Activated T-cell treated with anti-CD3 and anti-CD28 coated beads for 4 hours (primary cell): Measurements from ENCODE around the gene HOXD3.

Experiments
- DNase-seq: peaks from one replicate; pipeline ENCODE4 v3.0.0-alpha.2; 2020

The HOXD3 gene

GRCh38 chr2:176156807-176157498 is at the start of gene HOXD3:
Gene HOXD3, plus strand, starts transcription at chr2:176157307. Its CDS starts 11,808 bp downstream, at chr2:176169115.
- no peak for DNase-seq

GRCh38 chr2:176107731-176108181 is 49.4 kb upstream of the HOXD3 start:
- no peak for DNase-seq

DNA sequence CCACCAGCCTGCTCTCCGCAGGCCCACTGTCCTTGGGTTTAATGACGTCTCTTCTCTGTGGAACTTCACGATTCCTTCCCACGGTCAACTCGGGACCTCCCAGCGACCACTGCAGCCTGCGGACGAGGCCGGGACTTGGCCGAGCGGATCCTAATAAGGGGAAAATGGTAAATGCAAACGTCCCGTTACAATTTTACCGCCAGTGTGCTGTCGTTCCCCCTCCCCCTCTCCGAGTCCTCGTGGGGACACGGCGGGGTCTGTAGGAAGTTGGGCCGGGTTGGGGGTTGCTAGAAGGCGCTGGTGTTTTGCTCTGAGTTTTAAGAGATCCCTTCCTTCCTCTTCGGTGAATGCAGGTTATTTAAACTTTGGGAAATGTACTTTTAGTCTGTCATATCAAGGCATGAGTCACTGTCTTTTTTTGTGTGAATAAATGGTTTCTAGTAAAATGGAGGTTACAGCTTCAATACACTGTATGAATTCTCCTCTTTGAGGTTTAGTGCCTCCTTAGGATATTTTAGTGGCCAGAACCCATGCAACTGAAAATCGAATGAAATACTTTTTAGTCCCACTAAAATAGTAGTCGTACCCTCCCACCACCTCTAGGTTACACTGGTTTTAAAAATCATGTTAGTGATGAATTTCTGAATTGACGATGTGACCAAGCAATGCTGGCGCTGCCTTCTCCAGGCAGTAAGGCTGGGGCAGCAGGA is 47.8 kb upstream of the HOXD3 start:
- no peak for DNase-seq

- DNase-seq = no peak
These were observed 47.2 kb upstream of the HOXD3 start for GRCh38 chr2:176109946-176110345.

GRCh38 chr2:176110415-176111308 is 46.4 kb upstream of the HOXD3 start:
- DNase-seq = no peak

DNA sequence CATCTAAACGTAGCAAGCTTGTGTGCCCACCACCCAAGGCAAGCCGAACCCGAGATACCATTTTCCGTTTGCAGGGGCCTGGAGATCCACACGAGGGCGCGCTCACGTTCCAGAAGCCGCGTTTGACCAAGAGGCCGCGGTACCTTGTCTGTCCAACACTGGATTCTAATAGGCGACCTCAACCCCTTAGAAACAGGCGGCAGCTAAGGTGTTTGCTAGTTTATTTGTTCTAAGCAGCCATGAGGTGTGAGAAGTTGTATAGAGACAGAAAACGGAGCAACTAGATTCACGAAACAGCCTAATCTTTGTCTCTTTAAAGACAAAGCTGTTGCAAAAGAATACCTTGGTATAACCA is 45.8 kb upstream of the HOXD3 start:
- no peak for DNase-seq

DNA sequence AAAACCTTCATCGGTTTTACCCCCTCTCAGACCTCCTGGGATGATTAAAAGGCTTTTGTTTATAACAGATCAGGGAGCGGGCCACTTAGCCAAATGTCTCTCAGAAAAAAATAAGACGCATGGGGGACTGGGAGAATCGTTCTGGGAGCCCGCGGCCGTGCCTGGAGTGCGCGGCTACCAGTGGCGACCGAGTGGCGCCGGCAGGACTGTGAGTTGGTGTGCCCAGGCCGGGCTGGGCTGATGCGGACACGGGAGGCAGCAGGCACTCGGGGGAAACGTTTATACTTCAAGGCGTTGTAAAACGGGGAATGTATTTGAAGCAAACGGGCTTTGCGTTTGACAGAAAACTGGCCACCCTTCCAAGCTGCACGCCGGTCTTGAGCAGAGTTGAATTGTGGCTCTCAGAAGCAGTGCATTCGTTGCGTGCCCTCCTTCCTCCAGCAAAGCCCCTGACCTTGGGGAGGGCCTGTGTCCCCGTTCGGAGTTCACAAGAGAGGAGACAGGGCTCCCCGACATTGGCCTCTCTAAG is 45.2 kb upstream of the HOXD3 start:
- DNase-seq = no peak

DNA sequence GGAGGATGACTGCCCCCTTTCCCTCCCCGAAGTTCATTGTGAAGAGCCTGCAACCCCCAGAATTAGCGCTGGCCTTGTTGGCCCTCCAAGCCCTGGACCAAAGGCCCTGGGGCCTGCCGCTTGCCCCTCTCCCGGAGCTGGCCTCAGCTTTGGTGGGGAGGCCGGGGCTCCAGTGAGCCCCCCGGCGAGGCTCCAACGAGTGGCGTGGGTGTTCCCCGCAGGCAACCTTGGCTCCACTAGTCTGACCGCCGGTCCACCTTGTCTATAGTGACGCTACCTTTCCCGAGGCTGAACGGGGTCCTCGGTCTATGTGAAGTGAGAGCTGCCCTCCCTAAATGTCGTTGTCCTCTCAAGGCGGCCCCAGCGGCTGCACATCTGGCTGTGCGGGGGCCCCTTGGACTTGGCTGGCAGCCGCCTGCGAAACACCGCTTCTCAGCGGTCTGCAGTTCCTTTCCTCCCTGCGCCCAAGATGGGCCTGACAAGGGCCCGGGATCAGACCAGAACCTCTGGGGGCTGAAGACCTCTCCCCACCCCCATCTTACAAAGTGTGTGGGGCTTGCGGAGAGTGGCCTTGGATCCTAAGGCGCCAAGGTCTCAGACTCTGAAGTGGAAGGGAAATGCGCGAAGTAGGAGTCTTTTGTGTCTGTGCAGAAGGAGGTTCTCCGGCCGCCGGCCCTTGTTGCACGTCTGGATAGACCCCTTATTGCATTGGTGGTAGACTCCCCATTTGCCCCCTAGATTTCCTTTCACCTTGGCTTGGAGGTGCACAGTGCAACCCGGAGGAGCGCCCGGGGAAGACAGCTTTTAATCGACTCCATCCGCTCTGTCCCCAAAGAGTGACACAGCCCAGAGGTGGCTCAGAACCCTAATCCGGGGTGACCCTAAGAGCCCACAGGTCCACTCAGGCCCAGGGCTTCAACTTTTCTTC is 44.5 kb upstream of the HOXD3 start:
- DNase-seq = no peak

DNA sequence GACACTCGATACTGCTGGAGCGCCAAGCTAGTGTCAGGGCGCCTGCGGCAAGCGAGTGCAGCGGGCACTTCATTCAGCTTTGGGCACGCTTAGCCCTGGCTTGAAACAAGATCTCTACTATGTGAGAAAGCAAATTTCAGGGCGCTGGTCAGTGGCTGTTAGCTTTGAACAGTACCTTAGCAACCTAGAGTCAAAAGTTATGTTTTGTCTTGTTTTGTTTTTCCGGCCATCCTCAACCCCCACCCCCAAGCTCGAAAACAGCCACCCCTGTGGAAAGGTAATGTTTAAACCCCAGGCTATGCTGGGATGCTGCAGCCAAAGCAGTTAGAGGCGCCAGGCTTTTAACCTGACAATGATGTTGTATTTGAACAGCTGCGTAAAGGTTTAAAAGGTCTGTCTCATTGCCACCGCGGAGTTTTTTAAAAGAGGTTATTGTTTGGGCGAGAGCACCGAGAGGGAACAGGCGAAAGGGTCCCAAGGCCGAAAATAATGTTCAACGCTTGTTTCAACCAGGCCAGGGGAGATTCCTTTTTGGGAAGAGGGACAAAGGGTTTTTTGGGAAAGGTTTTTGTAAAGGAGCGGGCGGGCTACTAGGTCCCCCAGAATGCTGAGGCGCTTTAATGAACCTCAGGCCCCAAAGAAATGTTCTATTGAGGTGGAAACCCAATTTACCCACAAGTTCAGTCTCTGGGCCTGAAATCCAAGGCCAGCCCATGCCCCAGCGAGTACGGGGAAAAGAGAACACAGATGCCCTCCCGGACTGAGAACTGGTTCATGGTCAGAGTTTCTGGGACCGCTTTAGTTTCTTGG is 42.8 kb upstream of the HOXD3 start:
- DNase-seq = no peak

DNA sequence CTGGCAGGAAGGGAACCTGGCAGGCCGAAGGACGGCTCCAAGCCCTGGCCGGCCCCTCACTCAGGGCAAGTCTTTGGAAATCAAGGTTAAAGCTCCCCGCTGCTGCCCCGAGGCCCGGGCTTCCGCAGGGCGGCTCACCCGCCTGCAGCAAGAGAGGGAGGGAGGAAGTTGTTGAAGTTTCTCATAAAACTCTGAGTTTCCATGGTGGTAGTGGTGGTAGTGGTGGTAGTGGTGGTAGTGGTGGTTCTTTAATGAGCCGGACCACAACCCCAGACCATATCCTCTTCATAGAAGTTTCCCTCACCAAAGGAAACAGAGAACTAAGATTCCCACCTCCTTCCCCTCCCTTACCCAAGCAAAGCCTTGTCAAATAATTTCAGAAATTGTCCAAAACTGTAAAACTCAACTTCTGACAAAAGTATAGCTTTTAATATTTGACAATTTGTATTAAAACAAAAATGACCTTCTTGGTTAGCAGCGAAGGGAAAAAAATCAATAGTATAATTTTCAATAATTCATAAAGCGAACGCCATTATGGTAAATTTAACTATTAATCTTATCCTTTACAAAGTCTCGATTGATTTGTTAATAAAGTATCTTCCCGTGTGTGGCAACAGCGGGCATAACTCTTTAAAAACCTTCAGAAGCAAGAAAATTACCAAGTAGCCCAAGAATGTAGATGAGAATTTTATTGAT is 42.0 kb upstream of the HOXD3 start:
- no peak for DNase-seq

DNA sequence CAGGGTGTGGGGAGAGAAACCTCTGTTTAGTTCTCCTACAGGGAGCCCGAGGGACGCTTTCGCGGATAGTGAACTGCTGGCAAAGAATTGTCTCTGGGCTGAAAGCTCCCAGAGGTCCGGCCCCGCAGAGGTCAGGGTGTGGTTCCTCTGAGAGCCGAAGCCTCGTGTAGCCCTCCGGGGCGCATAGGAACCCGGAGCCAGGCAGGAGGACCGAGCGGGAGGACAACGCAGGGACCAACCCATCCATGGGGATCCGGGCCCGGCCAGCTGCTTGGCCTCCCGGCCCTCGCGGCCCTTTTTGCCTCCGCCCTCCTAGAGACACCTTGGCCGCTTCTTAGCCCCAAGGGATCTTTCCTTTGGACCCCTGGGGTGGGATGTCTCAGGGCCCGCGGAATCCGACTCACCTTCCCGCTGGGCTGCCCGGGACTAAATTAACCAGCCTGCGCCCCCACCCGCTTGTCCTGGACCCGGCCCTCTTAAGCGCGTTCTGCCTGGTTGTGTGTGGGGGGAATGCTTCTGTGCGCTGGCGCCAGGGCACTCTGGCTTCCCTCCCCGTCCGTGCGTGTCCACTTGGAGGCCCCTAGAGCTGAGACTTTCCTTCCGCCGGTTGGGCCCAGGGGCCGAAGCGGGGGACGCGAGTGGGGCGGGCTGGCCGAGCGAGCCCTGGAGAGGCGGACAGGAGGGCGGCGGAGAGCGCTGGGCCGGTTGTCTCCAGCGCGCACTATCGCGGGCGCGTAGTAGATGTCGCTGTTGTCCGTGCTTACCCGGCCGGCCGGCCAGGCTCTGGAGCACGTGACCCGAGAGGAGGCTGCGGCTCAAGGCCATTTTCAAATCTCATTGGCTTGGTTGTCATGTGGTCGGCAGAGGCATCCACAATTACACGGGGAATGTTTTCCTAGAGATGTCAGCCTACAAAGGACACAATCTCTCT is 41.0 kb upstream of the HOXD3 start, which contains the start of gene HOXD10:
Gene HOXD10 (plus strand): TSS at position 896 of the 931 bp plus-strand sequence. CDS start 56 bp downstream, outside the sequence.
- no peak for DNase-seq

DNA sequence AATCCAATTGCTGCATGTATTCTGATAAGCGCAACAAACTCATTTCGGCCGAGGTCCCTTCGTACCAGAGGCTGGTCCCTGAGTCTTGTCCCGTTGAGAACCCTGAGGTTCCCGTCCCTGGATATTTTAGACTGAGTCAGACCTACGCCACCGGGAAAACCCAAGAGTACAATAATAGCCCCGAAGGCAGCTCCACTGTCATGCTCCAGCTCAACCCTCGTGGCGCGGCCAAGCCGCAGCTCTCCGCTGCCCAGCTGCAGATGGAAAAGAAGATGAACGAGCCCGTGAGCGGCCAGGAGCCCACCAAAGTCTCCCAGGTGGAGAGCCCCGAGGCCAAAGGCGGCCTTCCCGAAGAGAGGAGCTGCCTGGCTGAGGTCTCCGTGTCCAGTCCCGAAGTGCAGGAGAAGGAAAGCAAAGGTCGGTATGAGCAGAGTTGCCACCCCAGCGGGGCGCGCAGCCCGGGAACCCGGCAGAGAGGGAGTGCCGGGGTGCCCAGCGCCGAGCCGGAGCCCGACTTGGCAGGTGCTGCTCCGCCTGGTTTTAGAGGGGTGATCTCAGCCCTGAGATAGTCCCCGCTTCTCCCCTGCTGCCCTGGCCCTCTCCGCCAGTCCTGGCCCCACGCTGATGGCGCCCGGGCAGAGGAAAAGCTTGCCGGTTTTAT is 39.8 kb upstream of the HOXD3 start:
- DNase-seq = no peak

- no peak for DNase-seq
These were observed 39.2 kb upstream of the HOXD3 start for GRCh38 chr2:176117823-176118371.

DNA sequence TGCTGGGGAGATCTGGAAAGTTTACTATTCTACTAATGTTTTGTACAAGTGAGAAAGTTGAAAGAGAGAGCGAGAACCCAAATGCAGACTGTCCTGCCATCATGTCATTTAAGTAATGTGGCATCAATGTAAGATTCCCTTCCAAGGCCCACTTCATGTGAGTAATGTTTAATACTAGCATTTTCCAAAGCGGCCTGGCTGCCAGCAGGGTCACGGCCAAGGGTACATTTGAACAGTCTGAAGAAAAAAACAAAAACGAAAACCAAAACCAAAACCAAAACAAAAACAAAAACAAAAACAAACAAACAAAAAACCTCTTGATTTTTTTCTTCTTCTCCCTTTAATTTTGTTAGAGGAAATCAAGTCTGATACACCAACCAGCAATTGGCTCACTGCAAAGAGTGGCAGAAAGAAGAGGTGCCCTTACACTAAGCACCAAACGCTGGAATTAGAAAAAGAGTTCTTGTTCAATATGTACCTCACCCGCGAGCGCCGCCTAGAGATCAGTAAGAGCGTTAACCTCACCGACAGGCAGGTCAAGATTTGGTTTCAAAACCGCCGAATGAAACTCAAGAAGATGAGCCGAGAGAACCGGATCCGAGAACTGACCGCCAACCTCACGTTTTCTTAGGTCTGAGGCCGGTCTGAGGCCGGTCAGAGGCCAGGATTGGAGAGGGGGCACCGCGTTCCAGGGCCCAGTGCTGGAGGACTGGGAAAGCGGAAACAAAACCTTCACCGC is 38.3 kb upstream of the HOXD3 start:
- DNase-seq = no peak

- DNase-seq = no peak
These were observed 36.5 kb upstream of the HOXD3 start for GRCh38 chr2:176120364-176121189.

- no peak for DNase-seq
These were observed 35.7 kb upstream of the HOXD3 start for GRCh38 chr2:176121190-176122051.
